ENCODE results near the gene C16orf87.

C16orf87 gene

GRCh38 chr16:46797501-46797900, 33.5 kb downstream of the C16orf87 start:
- Histone ChIP-seq H3K9me3 (ENCODE audit: insufficient read depth, low read length) (peaks cover 22% of the 10 kb centered on the region), H3K9ac (ENCODE audit: insufficient read length, low read depth) (no peak overlapping the region), H3K27me3 (ENCODE audit: insufficient read depth, insufficient read length) (no peaks in the 10 kb centered on the region), H3K4me1 (ENCODE audit: insufficient read depth, insufficient read length) (no peaks in the 10 kb centered on the region), H3K36me3 (ENCODE audit: insufficient read depth, insufficient read length, low read length) (peaks cover 9% of the 10 kb centered on the region), H3K4me3 (ENCODE audit: insufficient read length, low read depth) (no peak overlapping the region)
- DNase-seq (ENCODE audit: low read depth, low spot score) = no peak
- TF ChIP-seq SUZ12 (IDR thresholded peaks at IDR 0.05; ENCODE audit: extremely low read depth, insufficient read depth, insufficient read length) (no peak), YY1 (IDR thresholded peaks at IDR 0.05; ENCODE audit: insufficient read depth, insufficient read length) (no peak), ZNF274 (IDR thresholded peaks at IDR 0.05; ENCODE audit: low read depth, low read length) (no peak)

GRCh38 chr16:46796764-46797269, 34.2 kb downstream of the C16orf87 start:
- Histone ChIP-seq H3K27me3 (ENCODE audit: insufficient read depth, insufficient read length) (no peaks in the 10 kb centered on the region), H3K9ac (ENCODE audit: insufficient read length, low read depth) (no peak overlapping the region), H3K36me3 (ENCODE audit: insufficient read depth, insufficient read length, low read length) (peaks cover 3% of the 10 kb centered on the region), H3K4me3 (ENCODE audit: insufficient read length, low read depth) (no peak overlapping the region), H3K4me1 (ENCODE audit: insufficient read depth, insufficient read length) (no peaks in the 10 kb centered on the region), H3K9me3 (ENCODE audit: insufficient read depth, low read length) (peaks cover 22% of the 10 kb centered on the region)
- TF ChIP-seq YY1 (IDR thresholded peaks at IDR 0.05; ENCODE audit: insufficient read depth, insufficient read length) (no peak), ZNF274 (IDR thresholded peaks at IDR 0.05; ENCODE audit: low read depth, low read length) (no peak), SUZ12 (IDR thresholded peaks at IDR 0.05; ENCODE audit: extremely low read depth, insufficient read depth, insufficient read length) (no peak)
- no peak for DNase-seq (ENCODE audit: low read depth, low spot score)

GRCh38 chr16:46793841-46794240, 37.1 kb downstream of the C16orf87 start:
- Histone ChIP-seq H3K36me3 (ENCODE audit: insufficient read depth, insufficient read length, low read length) (peaks cover 3% of the 10 kb centered on the region), H3K9ac (ENCODE audit: insufficient read length, low read depth) (no peak overlapping the region), H3K27me3 (ENCODE audit: insufficient read depth, insufficient read length) (no peaks in the 10 kb centered on the region), H3K4me1 (ENCODE audit: insufficient read depth, insufficient read length) (no peaks in the 10 kb centered on the region), H3K4me3 (ENCODE audit: insufficient read length, low read depth) (no peak overlapping the region), H3K9me3 (ENCODE audit: insufficient read depth, low read length) (peaks cover 26% of the 10 kb centered on the region)
- TF ChIP-seq SUZ12 (IDR thresholded peaks at IDR 0.05; ENCODE audit: extremely low read depth, insufficient read depth, insufficient read length) (no peak), YY1 (IDR thresholded peaks at IDR 0.05; ENCODE audit: insufficient read depth, insufficient read length) (no peak), ZNF274 (IDR thresholded peaks at IDR 0.05; ENCODE audit: low read depth, low read length) (no peak)
- DNase-seq (ENCODE audit: low read depth, low spot score) = no peak

- H3K27me3 ChIP-seq (ENCODE audit: insufficient read depth, insufficient read length) = no peaks in the 10 kb centered on the region
- no peak overlapping the region for H3K4me3 ChIP-seq (ENCODE audit: insufficient read length, low read depth)
- peaks cover 24% of the 10 kb centered on the region for H3K9me3 ChIP-seq (ENCODE audit: insufficient read depth, low read length)
- H3K36me3 ChIP-seq (ENCODE audit: insufficient read depth, insufficient read length, low read length) = no peaks in the 10 kb centered on the region
- no peak for TF ChIP-seq SUZ12 (IDR thresholded peaks at IDR 0.05; ENCODE audit: extremely low read depth, insufficient read depth, insufficient read length)
- TF ChIP-seq ZNF274 (IDR thresholded peaks at IDR 0.05; ENCODE audit: low read depth, low read length) = no peak
- TF ChIP-seq YY1 (IDR thresholded peaks at IDR 0.05; ENCODE audit: insufficient read depth, insufficient read length) = no peak
- H3K4me1 ChIP-seq (ENCODE audit: insufficient read depth, insufficient read length) = no peaks in the 10 kb centered on the region
- no peak overlapping the region for H3K9ac ChIP-seq (ENCODE audit: insufficient read length, low read depth)
- DNase-seq (ENCODE audit: low read depth, low spot score) = no peak
Observed at GRCh38 chr16:46790599-46791270, 40.2 kb downstream of the C16orf87 start.

GRCh38 chr16:46789499-46790414, 41.2 kb downstream of the C16orf87 start:
- TF ChIP-seq YY1 (IDR thresholded peaks at IDR 0.05; ENCODE audit: insufficient read depth, insufficient read length) = no peak
- TF ChIP-seq ZNF274 (IDR thresholded peaks at IDR 0.05; ENCODE audit: low read depth, low read length) = no peak
- no peak for TF ChIP-seq SUZ12 (IDR thresholded peaks at IDR 0.05; ENCODE audit: extremely low read depth, insufficient read depth, insufficient read length)
- no peak for DNase-seq (ENCODE audit: low read depth, low spot score)
- no peak overlapping the region for H3K4me3 ChIP-seq (ENCODE audit: insufficient read length, low read depth)

GRCh38 chr16:46788891-46789474, 42.0 kb downstream of the C16orf87 start:
- Histone ChIP-seq H3K27me3 (ENCODE audit: insufficient read depth, insufficient read length) (no peaks in the 10 kb centered on the region), H3K36me3 (ENCODE audit: insufficient read depth, insufficient read length, low read length) (no peaks in the 10 kb centered on the region), H3K9ac (ENCODE audit: insufficient read length, low read depth) (no peak overlapping the region), H3K4me1 (ENCODE audit: insufficient read depth, insufficient read length) (no peaks in the 10 kb centered on the region), H3K4me3 (ENCODE audit: insufficient read length, low read depth) (no peak overlapping the region), H3K9me3 (ENCODE audit: insufficient read depth, low read length) (peaks cover 20% of the 10 kb centered on the region)
- DNase-seq (ENCODE audit: low read depth, low spot score) = no peak
- no peak for TF ChIP-seq SUZ12 (IDR thresholded peaks at IDR 0.05; ENCODE audit: extremely low read depth, insufficient read depth, insufficient read length)
- no peak for TF ChIP-seq ZNF274 (IDR thresholded peaks at IDR 0.05; ENCODE audit: low read depth, low read length)

More at GRCh38 chr16:46789499-46790414, 41.2 kb downstream of the C16orf87 start:
- H3K9ac ChIP-seq (ENCODE audit: insufficient read length, low read depth) = no peak overlapping the region
- no peaks in the 10 kb centered on the region for H3K4me1 ChIP-seq (ENCODE audit: insufficient read depth, insufficient read length)
- peaks cover 24% of the 10 kb centered on the region for H3K9me3 ChIP-seq (ENCODE audit: insufficient read depth, low read length)
- H3K36me3 ChIP-seq (ENCODE audit: insufficient read depth, insufficient read length, low read length) = no peaks in the 10 kb centered on the region
- no peaks in the 10 kb centered on the region for H3K27me3 ChIP-seq (ENCODE audit: insufficient read depth, insufficient read length)
